ENCODE measurements around the gene ANKRD42.

GRCh38 chr11:83192606-83193245 is 786 bp upstream of the ANKRD42 start:
- no peak for TF ChIP-seq CREB1 (CRISPR knock-in tag; IDR thresholded peaks at IDR 0.05)
- no peak for TF ChIP-seq CTCF (IDR thresholded peaks at IDR 0.05)
- TF ChIP-seq ETV6 (CRISPR knock-in tag; IDR thresholded peaks at IDR 0.05) = no peak
- TF ChIP-seq USF1 (CRISPR knock-in tag; IDR thresholded peaks at IDR 0.05) = no peak
- no peak for TF ChIP-seq EMX1 (CRISPR knock-in tag; IDR thresholded peaks at IDR 0.05)
- no peak for TF ChIP-seq TEAD4 (CRISPR knock-in tag; IDR thresholded peaks at IDR 0.05)
- no peak for TF ChIP-seq SP1 (CRISPR knock-in tag; conservative IDR thresholded peaks at IDR 0.05)
- no peak for TF ChIP-seq ZMAT4 (CRISPR knock-in tag; IDR thresholded peaks at IDR 0.05)
- no peak for TF ChIP-seq FOXJ3 (CRISPR knock-in tag; IDR thresholded peaks at IDR 0.05; ENCODE audit: borderline replicate concordance)
- TF ChIP-seq ELF4 (CRISPR knock-in tag; IDR thresholded peaks at IDR 0.05; ENCODE audit: low read depth) = no peak
- no peak for TF ChIP-seq E2F4 (CRISPR knock-in tag; IDR thresholded peaks at IDR 0.05; ENCODE audit: borderline replicate concordance, low read depth)
- TF ChIP-seq USF2 (CRISPR knock-in tag; IDR thresholded peaks at IDR 0.05) = no peak

Measured in WTC11 (cell line).